HepG2 (cell line): ENCODE data around the gene HSCB. TPM values are rescaled to one million over a fixed set of nuclear protein-coding genes. Genes with fewer than 3 reads are reported as not detected.
A peak's percentile ranks its signal among the peaks of the same experiment; 100 is the strongest.

Experiments
- ARID2 ChIP-seq: sonication (generic); formaldehyde crosslinking; IDR thresholded peaks from 2 replicates; pipeline ENCODE4 v1.8.1; 2022; ENCODE audit warnings: mild to moderate bottlenecking, missing genetic modification reagents, borderline replicate concordance
- BRD4 ChIP-seq: sonication (generic); formaldehyde crosslinking; IDR thresholded peaks from 2 replicates; pipeline ENCODE4 v1.4.0; 2020; ENCODE audit warnings: missing genetic modification reagents
- CEBPB ChIP-seq: IDR thresholded peaks from 2 replicates; pipeline ENCODE4 v1.6.1; 2011; ENCODE audit warnings: low read depth, low read length, improper control_type of control experiment, borderline replicate concordance
- HNRNPL ChIP-seq: fragments of 200-400 bp; formaldehyde crosslinking; IDR thresholded peaks from 2 replicates; pipeline ENCODE4 v1.6.1; 2017; ENCODE audit warnings: mild to moderate bottlenecking, low read depth, low read length
- MYNN ChIP-seq: sonication (generic); formaldehyde crosslinking; IDR thresholded peaks from 2 replicates; pipeline ENCODE4 v1.4.0; 2020; ENCODE audit warnings: mild to moderate bottlenecking, low read depth, missing genetic modification reagents
- PATZ1 ChIP-seq: sonication (generic); formaldehyde crosslinking; IDR thresholded peaks from 2 replicates; pipeline ENCODE4 v1.4.0; 2020; ENCODE audit warnings: missing genetic modification reagents
- RBAK ChIP-seq: sonication (generic); formaldehyde crosslinking; IDR thresholded peaks from 2 replicates; pipeline ENCODE4 v1.5.1; 2020; ENCODE audit warnings: mild to moderate bottlenecking, missing genetic modification reagents
- SMAD3 ChIP-seq: sonication (generic); formaldehyde crosslinking; IDR thresholded peaks from 2 replicates; pipeline ENCODE4 v1.4.0; 2020; ENCODE audit warnings: missing genetic modification reagents
- SOX13 ChIP-seq, 3 experiments: fragments of 450-650 bp in 1 of 3; sonication (generic) in 1 of 3; formaldehyde crosslinking in 1 of 3; IDR thresholded peaks in 2 of 3; conservative IDR thresholded peaks in 1 of 3; 2 replicates each; pipeline versions ENCODE4 v1.5.0 to v1.6.1; 2016 to 2020; ENCODE audit warnings: antibody characterized with exemption in 1 of 3, mild to moderate bottlenecking in 1 of 3, missing compliant biosample characterization in 1 of 3, missing genetic modification reagents in 1 of 3, moderate library complexity in 1 of 3
- TCF12 ChIP-seq, 2 experiments: fragments of 450-650 bp in 1 of 2; sonication (generic) in 1 of 2; formaldehyde crosslinking in 1 of 2; IDR thresholded peaks; 2 replicates each; pipeline versions ENCODE4 v1.6.1 to v1.8.0; 2017 to 2022; ENCODE audit warnings: antibody characterized with exemption in 1 of 2, mild to moderate bottlenecking in 1 of 2, missing genetic modification reagents in 1 of 2, moderate library complexity in 1 of 2
- TRIM24 ChIP-seq: sonication (generic); formaldehyde crosslinking; IDR thresholded peaks from 2 replicates; pipeline ENCODE4 v1.8.0; 2022; ENCODE audit warnings: mild to moderate bottlenecking, missing genetic modification reagents
- ZBTB26 ChIP-seq: IDR thresholded peaks from 2 replicates; pipeline ENCODE4 v1.6.1; 2016; ENCODE audit warnings: missing compliant biosample characterization, missing genetic modification reagents, borderline replicate concordance
- ZBTB34 ChIP-seq: sonication (generic); formaldehyde crosslinking; IDR thresholded peaks from 2 replicates; pipeline ENCODE4 v1.8.0; 2022; ENCODE audit warnings: mild to moderate bottlenecking, missing genetic modification reagents
- ZNF614 ChIP-seq: IDR thresholded peaks from 2 replicates; pipeline ENCODE4 v1.6.1; 2018; ENCODE audit warnings: missing biosample characterization, missing genetic modification reagents, inconsistent platforms, borderline replicate concordance
- ZNF616 ChIP-seq: sonication (generic); formaldehyde crosslinking; IDR thresholded peaks from 2 replicates; pipeline ENCODE4 v1.5.0; 2020; ENCODE audit warnings: low read depth, mild to moderate bottlenecking, missing genetic modification reagents
- ZNF674 ChIP-seq: sonication (generic); formaldehyde crosslinking; IDR thresholded peaks from 2 replicates; pipeline ENCODE4 v1.5.0; 2020; ENCODE audit warnings: low read depth, mild to moderate bottlenecking, missing genetic modification reagents
- ZNF740 ChIP-seq: sonication (generic); formaldehyde crosslinking; IDR thresholded peaks from 2 replicates; pipeline ENCODE4 v1.4.0; 2020; ENCODE audit warnings: missing genetic modification reagents
- ZNF768 ChIP-seq: sonication (generic); formaldehyde crosslinking; IDR thresholded peaks from 2 replicates; pipeline ENCODE4 v1.4.0; 2020; ENCODE audit warnings: missing genetic modification reagents
- ZXDC ChIP-seq: sonication (generic); formaldehyde crosslinking; IDR thresholded peaks from 2 replicates; pipeline ENCODE4 v1.5.0; 2020; ENCODE audit warnings: mild to moderate bottlenecking, missing genetic modification reagents
- polyA plus RNA-seq, 8 experiments: library from polyadenylated mRNA; depleted of rRNA in 3 of 8; stranded (reverse) in 7 of 8; unstranded in 1 of 8; fragments of >200 nt; fragmentation: Illumina TruSeq in 4 of 8; extraction: Trizol in 4 of 8; gene quantifications; 2 replicates each; pipeline versions ENCODE4 v1.2.1 to v1.2.3, GENCODE V29; 2011 to 2016; ENCODE audit warnings: low read depth in 4 of 8, missing spikeins in 1 of 8, mixed read lengths in 1 of 8; ENCODE audit not compliant: insufficient read depth in 1 of 8
- total RNA-seq, 5 experiments: library from RNA; depleted of rRNA; stranded (reverse); fragments of >200 nt; fragmentation: Illumina TruSeq; extraction: Trizol; gene quantifications; 2 replicates each; pipeline ENCODE4 v1.2.3, GENCODE V29; 2016; ENCODE audit warnings: low read depth in 1 of 5

The HSCB gene
- total and polyA plus RNA-seq, 2 of the 13 experiments (the other 11 are each of a cell fraction or from before 2014, with no cell fraction given): 15.4 to 20.9 TPM

- TF ChIP-seq ZBTB34 (CRISPR knock-in tag) (no peak), CEBPB (no peak), ZNF674 (CRISPR knock-in tag) (no peak), RBAK (CRISPR knock-in tag) (no peak), ZNF616 (CRISPR knock-in tag) (no peak), ARID2 (CRISPR knock-in tag) (peak; percentile 34; the same call in 1 of the 2 replicates), PATZ1 (CRISPR knock-in tag) (no peak; the same call in 1 of the 2 replicates), HNRNPL (no peak), SOX13 (IDR thresholded peaks at IDR 0.05) (peak; percentile 48; the same call in 1 of the 2 replicates), SOX13 (CRISPR knock-in tag; conservative IDR thresholded peaks at IDR 0.05 in 1 of 2, IDR thresholded peaks at IDR 0.05 in 1 of 2) (peak in 1 of 2 experiments; percentile 85; a peak in 2 of 4 replicates), ZNF740 (CRISPR knock-in tag) (no peak), MYNN (no peak), ZXDC (CRISPR knock-in tag) (no peak), BRD4 (CRISPR knock-in tag) (no peak), TRIM24 (no peak), ZBTB26 (no peak), ZNF768 (CRISPR knock-in tag) (no peak), TCF12 (IDR thresholded peaks at IDR 0.05) (no peak), TCF12 (CRISPR knock-in tag; IDR thresholded peaks at IDR 0.05) (no peak), ZNF614 (CRISPR knock-in tag) (peak; percentile 44; the same call in 1 of the 2 replicates), SMAD3 (CRISPR knock-in tag) (0 out of 2 replicates have a peak, but pooled peaks have one; percentile 13)
Observed at GRCh38 chr22:28783786-28784671, 42.2 kb downstream of the HSCB start (continued).
